Left lung (tissue), 10 donors: ENCODE data around the gene SARS2. TPM values are rescaled to one million over a fixed set of nuclear protein-coding genes. Genes with fewer than 3 reads are reported as not detected.

ENCODE experiments used
- ATAC-seq: fragments of 200-7000 bp; cut with Tn5 transposase; one replicate; pipeline ENCODE4 v1.9.1; 2020; ENCODE audit warnings: moderate library complexity
- DNase-seq, 4 donors: peaks; one replicate each; pipeline ENCODE4 v3.0.0-alpha.2; 2013 to 2020
- H3K27ac ChIP-seq, 2 donors: fragments of 200-600 bp; sonication (generic) in 1 of 2; one replicate each; pipeline versions ENCODE4 v1.5.0 to v1.8.0; 2020 to 2021
- H3K27me3 ChIP-seq, 2 donors: fragments of 200-600 bp; sonication (generic) in 1 of 2; one replicate each; pipeline versions ENCODE4 v1.5.0 to v1.8.0; 2020 to 2021
- H3K36me3 ChIP-seq, 2 donors: fragments of 200-600 bp; sonication (generic) in 1 of 2; one replicate each; pipeline versions ENCODE4 v1.5.0 to v1.8.0; 2020 to 2021
- H3K4me1 ChIP-seq, 2 donors: fragments of 200-600 bp; one replicate each; pipeline ENCODE4 v1.8.0; 2021
- H3K4me3 ChIP-seq, 2 donors: fragments of 200-600 bp; sonication (generic) in 1 of 2; one replicate each; pipeline versions ENCODE4 v1.5.0 to v1.8.0; 2020 to 2021; ENCODE audit warnings: mild to moderate bottlenecking in 1 of 2
- H3K9me3 ChIP-seq, 2 donors: fragments of 200-600 bp; sonication (generic) in 1 of 2; one replicate each; pipeline versions ENCODE4 v1.5.0 to v1.8.0; 2020 to 2021
- CTCF ChIP-seq, 2 donors: fragments of 200-600 bp; sonication (generic) in 1 of 2; IDR thresholded peaks; one replicate each; pipeline versions ENCODE4 v1.5.0 to v1.8.0; 2021; ENCODE audit warnings: antibody characterized with exemption in 2 of 2
- intact Hi-C, 2 donors: fragments of 100-400 bp; cut with DNase I; formaldehyde crosslinking; loops; one replicate each; pipeline versions ENCODE4 v1.11.2 to v1.14.2; 2022
- polyA plus RNA-seq, 6 donors: library from polyadenylated mRNA; unstranded; fragments of 120-200 nt; gene quantifications; one replicate each; pipeline ENCODE4 v1.2.1, GENCODE V29; 2013; ENCODE audit not compliant: insufficient read length in 6 of 6
- total RNA-seq, 2 donors: library from RNA; stranded (reverse); fragmentation: NEBNext Ultra II Directional; extraction: Animal tissue kit (Norgen Biotek cat#: 25700); gene quantifications; one replicate each; pipeline ENCODE4 v1.2.1, GENCODE V29; 2021
- donor health status: DM: no; HTN: yes; CAD: no.
- donor health status: DM: no; HTN: no; CAD: no.

SARS2 gene
- total and polyA plus RNA-seq, 8 donors: 15.4 to 43.8 (median 34.6) TPM

GRCh38 chr19:38956264-38956663, 25.7 kb upstream of the SARS2 start:
- ATAC-seq: no peak
- TF ChIP-seq CTCF (IDR thresholded peaks at IDR 0.05): no peak
- intact Hi-C loops: no loop called here
- Histone ChIP-seq H3K9me3 (no peaks in the 10 kb centered on the region), H3K4me3 (no peak overlapping the region), H3K4me1 (no peaks in the 10 kb centered on the region), H3K27me3 (no peaks in the 10 kb centered on the region), H3K36me3 (no peaks in the 10 kb centered on the region), H3K27ac (no peak overlapping the region)
- no peak for DNase-seq

- H3K27me3 ChIP-seq: peaks cover 0 to 20% of the 10 kb centered on the region in 2 donors
- peaks cover 6 to 13% of the 10 kb centered on the region in 2 donors for H3K4me1 ChIP-seq
- H3K27ac ChIP-seq: no peak overlapping the region
- no peak for TF ChIP-seq CTCF (IDR thresholded peaks at IDR 0.05)
- H3K36me3 ChIP-seq: no peaks in the 10 kb centered on the region
- no peaks in the 10 kb centered on the region for H3K9me3 ChIP-seq
- no peak for ATAC-seq
- intact Hi-C loops: no loop called here
- DNase-seq: no peak
- H3K4me3 ChIP-seq: no peak overlapping the region
These were observed 23.1 kb upstream of the SARS2 start for GRCh38 chr19:38953677-38954076.

- no peak overlapping the region for H3K4me3 ChIP-seq
- no peak for TF ChIP-seq CTCF (IDR thresholded peaks at IDR 0.05)
- H3K27ac ChIP-seq: no peak overlapping the region
- H3K9me3 ChIP-seq: no peaks in the 10 kb centered on the region
- DNase-seq: peak in 1 of 4 donors; percentile 21
- H3K36me3 ChIP-seq: no peaks in the 10 kb centered on the region
- peak; percentile 72 for ATAC-seq
- H3K4me1 ChIP-seq: peaks cover 6 to 13% of the 10 kb centered on the region in 2 donors
- intact Hi-C loops: no loop called here
- peaks cover 0 to 20% of the 10 kb centered on the region in 2 donors for H3K27me3 ChIP-seq
These were observed 22.0 kb upstream of the SARS2 start for GRCh38 chr19:38952395-38953165.

- DNase-seq (no peak), ATAC-seq (no peak)
- H3K4me1 ChIP-seq: peaks cover 6 to 13% of the 10 kb centered on the region in 2 donors
- H3K27me3 ChIP-seq: peaks cover 0 to 20% of the 10 kb centered on the region in 2 donors
- no peaks in the 10 kb centered on the region for H3K36me3 ChIP-seq
- H3K27ac ChIP-seq: no peak overlapping the region
- TF ChIP-seq CTCF (IDR thresholded peaks at IDR 0.05): no peak
- intact Hi-C loops: no loop called here
- H3K4me3 ChIP-seq: no peak overlapping the region
- H3K9me3 ChIP-seq: no peaks in the 10 kb centered on the region
These were observed 20.6 kb upstream of the SARS2 start for GRCh38 chr19:38951187-38951586.

GRCh38 chr19:38949580-38950367, 19.2 kb upstream of the SARS2 start:
- Histone ChIP-seq H3K4me1 (peaks cover 6 to 13% of the 10 kb centered on the region in 2 donors), H3K27ac (no peak overlapping the region), H3K9me3 (no peaks in the 10 kb centered on the region), H3K27me3 (peaks cover 0 to 20% of the 10 kb centered on the region in 2 donors), H3K4me3 (peak overlapping the region; percentile 8 to 28), H3K36me3 (no peaks in the 10 kb centered on the region)
- DNase-seq (peak in 3 of 4 donors; percentile 79 to 92 (median 87)), ATAC-seq (peak; percentile 96)
- no peak for TF ChIP-seq CTCF (IDR thresholded peaks at IDR 0.05)
- intact Hi-C loops: no loop called here
